HepG2 (cell line): ENCODE measurements around the gene ZNF48. TPM values are rescaled to one million over a fixed set of nuclear protein-coding genes. Genes with fewer than 3 reads are reported as not detected.

Experiments used
- ATAC-seq: fragments of 200-7000 bp; cut with Tn5 transposase; 3 replicates; pipeline ENCODE4 v1.9.1; 2020; ENCODE audit warnings: mild to moderate bottlenecking, moderate library complexity
- BruUV-seq: library from RNA; stranded (reverse); fragments of 400-500 nt; replicated peaks from 2 replicates; lab custom pipeline; 2021; lab: Mats Ljungman, UMichigan
- CTCF ChIA-PET: fragments of 300-600 bp; formaldehyde crosslinking; extraction: SDS; loops from one replicate; lab custom pipeline; 2021; ENCODE audit warnings: low total read pairs, inconsistent platforms, low intra/inter-chr PET ratio; lab: Yijun Ruan, JAX
- POLR2A ChIA-PET: fragments of 350-600 bp; sonication (Branson Sonifier 250); formaldehyde crosslinking; loops from one replicate; lab custom pipeline; 2020; ENCODE audit warnings: antibody characterized with exemption, inconsistent platforms; lab: Yijun Ruan, JAX
- DNase-seq: peaks from one replicate; pipeline ENCODE4 v3.0.0-alpha.2; 2015; ENCODE audit warnings: low spot score
- FAIRE-seq: peaks from 3 replicates; lab custom pipeline; 2011; peaks lifted over from hg19 to GRCh38; lab: Jason Lieb, UNC
- H2AFZ ChIP-seq: one replicate; pipeline ENCODE4 v1.6.1; 2011; ENCODE audit warnings: low read length, inconsistent platforms
- H3K27ac ChIP-seq: fragments of 300-600 bp; 3 replicates; pipeline ENCODE4 v1.8.0; 2011; ENCODE audit warnings: mixed run types, mild to moderate bottlenecking, mixed read lengths, low read length, inconsistent platforms; ENCODE audit not compliant: insufficient read depth; ENCODE audit errors: extremely low read length
- H3K27me3 ChIP-seq, 2 experiments: fragments of 200-600 bp in 1 of 2; 2 replicates in 1 of 2; 3 replicates in 1 of 2; pipeline versions ENCODE4 v1.6.0 to v1.8.0; 2011; ENCODE audit warnings: low read length in 2 of 2, mild to moderate bottlenecking in 2 of 2, moderate library complexity in 2 of 2, inconsistent platforms in 1 of 2; ENCODE audit not compliant: insufficient read depth in 2 of 2, control insufficient read depth in 1 of 2
- H3K36me3 ChIP-seq, 2 experiments: fragments of 200-600 bp in 1 of 2; replicated peaks in 1 of 2; 2 replicates in 1 of 2; 3 replicates in 1 of 2; pipeline versions ENCODE4 v1.5.1 to v1.8.0; 2011; ENCODE audit warnings: low read length in 2 of 2, inconsistent platforms in 1 of 2; ENCODE audit not compliant: insufficient read depth in 2 of 2, control insufficient read depth in 1 of 2
- H3K4me1 ChIP-seq: 2 replicates; pipeline ENCODE4 v1.5.1; 2012; ENCODE audit warnings: low read length, inconsistent platforms; ENCODE audit not compliant: insufficient read depth
- H3K4me2 ChIP-seq: 2 replicates; pipeline ENCODE4 v1.6.0; 2011; ENCODE audit warnings: low read depth, low read length, inconsistent platforms
- H3K4me3 ChIP-seq, 3 experiments: fragments of 200-600 bp in 1 of 3; sonication (generic), shearing (Covaris generic) in 1 of 3; replicated peaks in 1 of 3; 2 replicates each; pipeline ENCODE4 v1.5.1; 2011 to 2016; ENCODE audit warnings: low read length in 3 of 3, inconsistent platforms in 2 of 3, low read depth in 2 of 3, mild to moderate bottlenecking in 2 of 3, control low read depth in 1 of 3, mixed read lengths in 1 of 3; ENCODE audit not compliant: insufficient read depth in 1 of 3
- H3K79me2 ChIP-seq: one replicate; pipeline ENCODE4 v1.6.1; 2011; ENCODE audit warnings: low read length, inconsistent platforms; ENCODE audit not compliant: insufficient read depth
- H3K9ac ChIP-seq: 2 replicates; pipeline ENCODE4 v1.6.0; 2011; ENCODE audit warnings: mild to moderate bottlenecking, low read depth, low read length, inconsistent platforms; ENCODE audit not compliant: insufficient read depth
- H3K9me3 ChIP-seq: 2 replicates; pipeline ENCODE4 v1.5.1; 2012; ENCODE audit warnings: mild to moderate bottlenecking, low read length
- H4K20me1 ChIP-seq: 2 replicates; pipeline ENCODE4 v1.6.0; 2011; ENCODE audit warnings: inconsistent platforms, mild to moderate bottlenecking, low read length, moderate library complexity; ENCODE audit not compliant: insufficient read depth
- GABPA ChIP-seq, 2 experiments: IDR thresholded peaks; 2 replicates each; pipeline ENCODE4 v1.6.1; 2011 to 2016; ENCODE audit warnings: low read depth in 2 of 2, low read length in 1 of 2, missing biosample characterization in 1 of 2, missing genetic modification characterization in 1 of 2
- GZF1 ChIP-seq: sonication (generic); formaldehyde crosslinking; IDR thresholded peaks from 2 replicates; pipeline ENCODE4 v1.5.1; 2020; ENCODE audit warnings: mild to moderate bottlenecking, missing genetic modification reagents
- HNRNPLL ChIP-seq: fragments of 200-400 bp; formaldehyde crosslinking; IDR thresholded peaks from 2 replicates; pipeline ENCODE4 v1.6.1; 2017; ENCODE audit warnings: mild to moderate bottlenecking, low read depth, low read length; ENCODE audit not compliant: poor library complexity, severe bottlenecking
- MYPOP ChIP-seq: sonication (generic); formaldehyde crosslinking; IDR thresholded peaks from 2 replicates; pipeline ENCODE4 v1.8.1; 2023; ENCODE audit warnings: mild to moderate bottlenecking, moderate library complexity, missing genetic modification reagents
- NR1H2 ChIP-seq: sonication (generic); formaldehyde crosslinking; IDR thresholded peaks from 2 replicates; pipeline ENCODE4 v1.8.1; 2022; ENCODE audit warnings: low read depth, missing genetic modification reagents, borderline replicate concordance
- PAWR ChIP-seq: sonication (generic); formaldehyde crosslinking; IDR thresholded peaks from 2 replicates; pipeline ENCODE4 v1.4.0; 2020; ENCODE audit warnings: missing genetic modification reagents, mild to moderate bottlenecking, borderline replicate concordance
- RNF219 ChIP-seq: sonication (generic); formaldehyde crosslinking; IDR thresholded peaks from 2 replicates; pipeline ENCODE4 v1.5.0; 2020; ENCODE audit warnings: mild to moderate bottlenecking, missing genetic modification reagents
- SAFB2 ChIP-seq: sonication (generic); formaldehyde crosslinking; IDR thresholded peaks from 2 replicates; pipeline ENCODE4 v1.5.1; 2020; ENCODE audit warnings: missing genetic modification reagents, low read depth, mild to moderate bottlenecking, borderline replicate concordance
- SMC3 ChIP-seq: IDR thresholded peaks from 2 replicates; pipeline ENCODE4 v1.6.1; 2011; ENCODE audit warnings: low read length, improper control_type of control experiment
- SOX5 ChIP-seq: IDR thresholded peaks from 2 replicates; pipeline ENCODE4 v1.6.1; 2016; ENCODE audit warnings: borderline replicate concordance
- XBP1 ChIP-seq: sonication (generic); formaldehyde crosslinking; IDR thresholded peaks from 2 replicates; pipeline ENCODE4 v1.5.0; 2020; ENCODE audit warnings: missing genetic modification reagents
- ZBTB38 ChIP-seq: sonication (generic); formaldehyde crosslinking; IDR thresholded peaks from 2 replicates; pipeline ENCODE4 v1.5.1; 2020; ENCODE audit warnings: mild to moderate bottlenecking, missing genetic modification reagents
- ZBTB39 ChIP-seq: sonication (generic); formaldehyde crosslinking; IDR thresholded peaks from 2 replicates; pipeline ENCODE4 v1.5.0; 2020; ENCODE audit warnings: missing genetic modification reagents
- ZFP37 ChIP-seq: sonication (generic); formaldehyde crosslinking; IDR thresholded peaks from 2 replicates; pipeline ENCODE4 v1.4.0; 2020; ENCODE audit warnings: missing genetic modification reagents, borderline replicate concordance
- ZNF747 ChIP-seq: sonication (generic); formaldehyde crosslinking; IDR thresholded peaks from 2 replicates; pipeline ENCODE4 v1.8.1; 2023; ENCODE audit warnings: missing genetic modification reagents, mild to moderate bottlenecking, borderline replicate concordance
- WGBS: methylation state at CpG from one replicate; pipeline ENCODE4 v1.1.6; 2017; ENCODE audit warnings: low lambda C conversion rate; 5-methylcytosine and 5-hydroxymethylcytosine counted together
- in situ Hi-C: cut with HindIII; loops from 2 replicates; pipeline ENCODE4 v1.10.0; 2017; ENCODE audit warnings: low pct_unique_long_range_greater_than_20kb; ENCODE audit not compliant: extremely low pct_ligation_motif_present
- intact Hi-C: fragments of 100-400 bp; cut with micrococcal nuclease; formaldehyde crosslinking; loops from one replicate; pipeline ENCODE4 v1.10.0; 2022; ENCODE audit not compliant: unreplicated experiment
- polyA plus RNA-seq, 8 experiments: library from polyadenylated mRNA; depleted of rRNA in 3 of 8; stranded (reverse) in 7 of 8; unstranded in 1 of 8; fragments of >200 nt; fragmentation: Illumina TruSeq in 4 of 8; extraction: Trizol in 4 of 8; gene quantifications; 2 replicates each; pipeline versions ENCODE4 v1.2.1 to v1.2.3, GENCODE V29; 2011 to 2016; ENCODE audit warnings: low read depth in 4 of 8, missing spikeins in 1 of 8, mixed read lengths in 1 of 8; ENCODE audit not compliant: insufficient read depth in 1 of 8
- total RNA-seq, 5 experiments: library from RNA; depleted of rRNA; stranded (reverse); fragments of >200 nt; fragmentation: Illumina TruSeq; extraction: Trizol; gene quantifications; 2 replicates each; pipeline ENCODE4 v1.2.3, GENCODE V29; 2016; ENCODE audit warnings: low read depth in 1 of 5

Gene ZNF48
- total and polyA plus RNA-seq, 2 of the 13 experiments (the other 11 are each of a cell fraction or from before 2014, with no cell fraction given): 9.9 to 12.3 TPM

GRCh38 chr16:30447512-30448226, 52.4 kb downstream of the ZNF48 start (continued):
- peak; percentile 73; the same call in 1 of the 2 replicates for TF ChIP-seq ZBTB39 (CRISPR knock-in tag)
- no peak for TF ChIP-seq RNF219 (CRISPR knock-in tag)

- 15% methylated on average over 3 of the region's 3 CpGs for WGBS
- Histone ChIP-seq H3K79me2 (peaks cover 16% of the 10 kb centered on the region), H3K9me3 (no peaks in the 10 kb centered on the region), H3K4me1 (peaks cover 92% of the 10 kb centered on the region), H4K20me1 (peaks cover 12% of the 10 kb centered on the region), H3K36me3 (no peaks in the 10 kb centered on the region; a peak in 2 of 5 replicates), H2AFZ (no peak overlapping the region), H3K4me2 (peak overlapping the region; percentile 62), H3K27ac (peak overlapping the region; percentile 16), H3K4me3 (no peak overlapping the region), H3K27me3 (no peaks in the 10 kb centered on the region; a peak in 1 of 5 replicates), H3K9ac (no peak overlapping the region)
- ChIA-PET POLR2A (interaction anchor here (0.8 to 4.6 kb wide), 5 partner anchors 10 to 161 kb away, joined by 3 to 29 read pairs (median 8); partner anchors contain the start of genes DCTPP1 and ZNF689), CTCF (interaction anchor here (1.2 to 2.1 kb wide), 4 partner anchors 19 to 179 kb away, joined by 3 to 11 read pairs (median 4); partner anchors contain the start of gene DCTPP1)
- intact Hi-C loops: loop anchor here (2.0 kb wide), 1 partner anchor 78 kb away; the partner anchor contains the start of gene ZNF768
- in situ Hi-C loops: no loop called here
- no TSS peak for BruUV-seq
- peak; percentile 42 for FAIRE-seq
- ATAC-seq: no peak
- DNase-seq: peak; percentile 86
- TF ChIP-seq SAFB2 (CRISPR knock-in tag) (no peak), ZNF747 (CRISPR knock-in tag) (0 out of 2 replicates have a peak, but pooled peaks have one; percentile 50), XBP1 (CRISPR knock-in tag) (no peak), HNRNPLL (no peak), SOX5 (CRISPR knock-in tag) (peak; percentile 65), NR1H2 (CRISPR knock-in tag) (no peak), MYPOP (CRISPR knock-in tag) (no peak), ZBTB38 (no peak), ZFP37 (CRISPR knock-in tag) (no peak), GZF1 (CRISPR knock-in tag) (no peak), GABPA (IDR thresholded peaks at IDR 0.05; ENCODE audit: low read depth, low read length) (no peak), GABPA (CRISPR knock-in tag; IDR thresholded peaks at IDR 0.05; ENCODE audit: low read depth) (no peak), SMC3 (no peak), PAWR (CRISPR knock-in tag) (no peak)
Measured at GRCh38 chr16:30449116-30449435, 53.9 kb downstream of the ZNF48 start.
